ENCODE measurements around the gene TDRD12.

Gene TDRD12

GRCh38 chr19:32876236-32876918 lies 156.8 kb downstream of the TDRD12 start:
- Mint-ChIP-seq H3K9me3 (no peaks in the 10 kb centered on the region), H3K27ac (no peak overlapping the region), H3K27me3 (no peaks in the 10 kb centered on the region), H3K4me1 (no peaks in the 10 kb centered on the region), H3K36me3 (ENCODE audit: low read depth) (peaks cover 7% of the 10 kb centered on the region), H3K4me3 (no peak overlapping the region)
- no peak for ATAC-seq
- DNase-seq, result no peak

- Mint-ChIP-seq H3K36me3 (ENCODE audit: low read depth) (peaks cover 7% of the 10 kb centered on the region), H3K4me3 (no peak overlapping the region), H3K27ac (no peak overlapping the region), H3K4me1 (no peaks in the 10 kb centered on the region), H3K9me3 (no peaks in the 10 kb centered on the region), H3K27me3 (no peaks in the 10 kb centered on the region)
- ATAC-seq (no peak), DNase-seq (no peak)
Observed at GRCh38 chr19:32876919-32877285, 157.3 kb downstream of the TDRD12 start.
